Lower leg skin (tissue), 4 donors: Measurements from ENCODE around the gene KCNV2. TPM values are rescaled to one million over a fixed set of nuclear protein-coding genes. Genes with fewer than 3 reads are reported as not detected.

Source experiments
- DNase-seq, 2 donors: peaks; one replicate each; pipeline ENCODE4 v3.0.0-alpha.2; 2019; ENCODE audit warnings: low spot score in 2 of 2
- H3K4me3 ChIP-seq: fragments of 200-600 bp; sonication (generic); 2 replicates; pipeline ENCODE4 v1.5.1; 2017; ENCODE audit warnings: mild to moderate bottlenecking, low read depth; ENCODE audit not compliant: poor library complexity, severe bottlenecking
- CTCF ChIP-seq, 3 donors: fragments of 450-650 bp; IDR thresholded peaks; one replicate each; pipeline ENCODE4 v1.5.1; 2016; ENCODE audit warnings: antibody characterized with exemption in 3 of 3, mild to moderate bottlenecking in 3 of 3, moderate library complexity in 2 of 3
- POLR2A ChIP-seq, 2 donors: fragments of 450-650 bp; IDR thresholded peaks; one replicate each; pipeline ENCODE4 v1.6.1; 2016 to 2017; ENCODE audit warnings: antibody characterized with exemption in 2 of 2, mild to moderate bottlenecking in 1 of 2, moderate library complexity in 1 of 2
- WGBS, 2 donors: methylation state at CpG; one replicate each; pipeline ENCODE4 v1.1.5; 2018; 5-methylcytosine and 5-hydroxymethylcytosine counted together
- intact Hi-C: fragments of 100-400 bp; cut with DNase I; formaldehyde crosslinking; loops from one replicate; pipeline ENCODE4 v1.15.0; 2023; ENCODE audit warnings: low total_unique reads
- total RNA-seq, 4 donors: library from RNA; depleted of rRNA; stranded (reverse); fragments of >200 nt; gene quantifications; one replicate each; pipeline ENCODE4 v1.1.0, GENCODE V29; 2016

The KCNV2 gene
- total RNA-seq, 4 donors from 2014 or later = not detected

- no peak overlapping the region for H3K4me3 ChIP-seq
- DNase-seq = no peak
- intact Hi-C loops = no loop called here
- TF ChIP-seq CTCF (IDR thresholded peaks at IDR 0.05) = no peak
- no peak for TF ChIP-seq POLR2A (IDR thresholded peaks at IDR 0.05)
- WGBS, 2 donors = 27 to 34% methylated on average over 1 of the region's 1 CpG
Measured at GRCh38 chr9:2758898-2759510, 41.7 kb downstream of the KCNV2 start.

- 83 to 89% methylated on average over 4 of the region's 4 CpGs for whole genome bisulfite sequencing, 2 donors
- TF ChIP-seq POLR2A (IDR thresholded peaks at IDR 0.05) (no peak), CTCF (IDR thresholded peaks at IDR 0.05) (no peak)
- no peak for DNase-seq
- no peak overlapping the region for H3K4me3 ChIP-seq
- intact Hi-C loops = no loop called here
Measured at GRCh38 chr9:2761424-2761823, 44.1 kb downstream of the KCNV2 start.

- no peak overlapping the region for H3K4me3 ChIP-seq
- 77 to 85% methylated on average over 4 of the region's 4 CpGs for WGBS, 2 donors
- TF ChIP-seq POLR2A (IDR thresholded peaks at IDR 0.05) (no peak), CTCF (IDR thresholded peaks at IDR 0.05) (no peak)
- no peak for DNase-seq
- intact Hi-C loops = no loop called here
Measured at GRCh38 chr9:2764353-2764752, 47.0 kb downstream of the KCNV2 start.

GRCh38 chr9:2765250-2765880, 48.1 kb downstream of the KCNV2 start:
- TF ChIP-seq CTCF (IDR thresholded peaks at IDR 0.05) = no peak
- intact Hi-C loops = no loop called here
- no peak overlapping the region for H3K4me3 ChIP-seq
- WGBS, 2 donors = 71 to 79% methylated on average over 4 of the region's 4 CpGs
- DNase-seq = no peak

GRCh38 chr9:2767800-2768677, 50.7 kb downstream of the KCNV2 start:
- DNase-seq = no peak
- intact Hi-C loops = no loop called here
- 78 to 86% methylated on average over 7 of the region's 7 CpGs for WGBS, 2 donors
- TF ChIP-seq CTCF (IDR thresholded peaks at IDR 0.05) = no peak
- no peak for TF ChIP-seq POLR2A (IDR thresholded peaks at IDR 0.05)
- H3K4me3 ChIP-seq = no peak overlapping the region
